ENCODE results near the gene HLA-A.

Gene HLA-A

GRCh38 chr6:29992807-29993206, 50.5 kb downstream of the HLA-A start:
- DNase-seq: no peak

GRCh38 chr6:29994826-29995225, 52.5 kb downstream of the HLA-A start:
- no peak for DNase-seq

- no peak for DNase-seq
Measured at GRCh38 chr6:29995340-29995777, 53.0 kb downstream of the HLA-A start.
